IMR-90 (cell line): ENCODE results near the gene ARHGEF1. TPM values are rescaled to one million over a fixed set of nuclear protein-coding genes. Genes with fewer than 3 reads are reported as not detected.

Source experiments
- ATAC-seq: fragments of 200-7000 bp; cut with Tn5 transposase; 2 replicates; pipeline ENCODE4 v1.9.1; 2020; ENCODE audit warnings: low read depth, mild to moderate bottlenecking, moderate library complexity
- BruUV-seq: library from RNA; stranded (reverse); fragments of 400-500 nt; replicated peaks from 2 replicates; lab custom pipeline; 2021; lab: Mats Ljungman, UMichigan
- CTCF ChIA-PET: fragments of 300-600 bp; formaldehyde crosslinking; extraction: SDS; loops from one replicate; lab custom pipeline; 2021; ENCODE audit warnings: antibody characterized with exemption; lab: Yijun Ruan, JAX
- POLR2A ChIA-PET: fragments of 300-600 bp; sonication (Branson Sonifier 250); formaldehyde crosslinking; loops from one replicate; lab custom pipeline; 2022; ENCODE audit warnings: antibody characterized with exemption; ENCODE audit not compliant: unreplicated experiment; lab: Charles Lee
- DNase-seq: peaks from one replicate; pipeline ENCODE4 v3.0.0; 2013
- H2AFZ ChIP-seq: replicated peaks from 2 replicates; pipeline ENCODE3; 2013; ENCODE audit warnings: low read length, mild to moderate bottlenecking; ENCODE audit not compliant: poor library complexity
- H2AK5ac ChIP-seq: 2 replicates; pipeline ENCODE4 v1.6.1; 2013; ENCODE audit warnings: low read depth, low read length, inconsistent platforms
- H2AK9ac ChIP-seq: replicated peaks from 2 replicates; pipeline ENCODE3; 2013; ENCODE audit warnings: mild to moderate bottlenecking, low read depth, low read length, moderate library complexity; ENCODE audit not compliant: poor library complexity
- H2BK120ac ChIP-seq: 2 replicates; pipeline ENCODE4 v1.6.1; 2013; ENCODE audit warnings: low read depth, low read length, inconsistent platforms
- H2BK15ac ChIP-seq: 3 replicates; pipeline ENCODE4 v1.6.1; 2013; ENCODE audit warnings: low read depth, low read length, inconsistent platforms
- H2BK20ac ChIP-seq: 2 replicates; pipeline ENCODE4 v1.6.1; 2013; ENCODE audit warnings: low read depth, mild to moderate bottlenecking, inconsistent platforms, low read length, moderate library complexity
- H2BK5ac ChIP-seq: 2 replicates; pipeline ENCODE4 v1.6.1; 2013; ENCODE audit warnings: mild to moderate bottlenecking, low read depth, low read length, inconsistent platforms; ENCODE audit not compliant: poor library complexity, severe bottlenecking
- H3K14ac ChIP-seq: replicated peaks from 2 replicates; pipeline ENCODE4 v1.6.1; 2013; ENCODE audit warnings: low read depth, low read length, inconsistent platforms
- H3K18ac ChIP-seq: 2 replicates; pipeline ENCODE4 v1.6.1; 2013; ENCODE audit warnings: low read depth, low read length, control low read depth
- H3K23ac ChIP-seq: 2 replicates; pipeline ENCODE4 v1.6.1; 2013; ENCODE audit warnings: low read depth, low read length, inconsistent platforms
- H3K27ac ChIP-seq: 2 replicates; pipeline ENCODE4 v1.5.1; 2013; ENCODE audit warnings: mild to moderate bottlenecking, control low read depth, low read length; ENCODE audit not compliant: insufficient read depth
- H3K27me3 ChIP-seq: 2 replicates; pipeline ENCODE4 v1.6.1; 2013; ENCODE audit warnings: low read length; ENCODE audit not compliant: control insufficient read depth, insufficient read depth
- H3K36me3 ChIP-seq: 2 replicates; pipeline ENCODE4 v1.6.1; 2013; ENCODE audit warnings: low read length, mixed read lengths; ENCODE audit not compliant: control insufficient read depth, insufficient read depth
- H3K4ac ChIP-seq: 2 replicates; pipeline ENCODE4 v1.6.1; 2013; ENCODE audit warnings: low read depth, low read length, inconsistent platforms
- H3K4me1 ChIP-seq: 2 replicates; pipeline ENCODE4 v1.6.1; 2013; ENCODE audit warnings: low read length, mixed read lengths; ENCODE audit not compliant: control insufficient read depth, insufficient read depth
- H3K4me2 ChIP-seq: 2 replicates; pipeline ENCODE4 v1.6.1; 2013; ENCODE audit warnings: low read depth, mild to moderate bottlenecking, control low read depth, low read length, moderate library complexity
- H3K4me3 ChIP-seq: 2 replicates; pipeline ENCODE4 v1.5.1; 2013; ENCODE audit warnings: low read depth, mild to moderate bottlenecking, control low read depth, low read length, moderate library complexity; ENCODE audit not compliant: insufficient read depth
- H3K56ac ChIP-seq: 2 replicates; pipeline ENCODE4 v1.6.1; 2013; ENCODE audit warnings: low read length, inconsistent platforms; ENCODE audit not compliant: insufficient read depth; ENCODE audit errors: extremely low read depth
- H3K79me1 ChIP-seq, 2 experiments: 2 replicates each; pipeline ENCODE4 v1.6.1; 2013; ENCODE audit warnings: low read length in 2 of 2, inconsistent platforms in 1 of 2, low read depth in 1 of 2
- H3K9ac ChIP-seq: 2 replicates; pipeline ENCODE4 v1.6.1; 2013; ENCODE audit warnings: low read depth, low read length, control low read depth
- H3K9me1 ChIP-seq: 2 replicates; pipeline ENCODE4 v1.6.1; 2013; ENCODE audit warnings: low read length, inconsistent platforms; ENCODE audit not compliant: insufficient read depth
- H3K9me3 ChIP-seq: 2 replicates; pipeline ENCODE4 v1.6.1; 2013; ENCODE audit warnings: low read length; ENCODE audit not compliant: control insufficient read depth, insufficient read depth
- H4K20me1 ChIP-seq: 2 replicates; pipeline ENCODE4 v1.6.1; 2013; ENCODE audit warnings: low read length, inconsistent platforms; ENCODE audit not compliant: insufficient read depth
- H4K5ac ChIP-seq: 2 replicates; pipeline ENCODE4 v1.6.1; 2013; ENCODE audit warnings: mild to moderate bottlenecking, low read depth, low read length, control low read depth
- H4K8ac ChIP-seq, 2 experiments: 2 replicates each; pipeline ENCODE4 v1.6.1; 2013; ENCODE audit warnings: low read depth in 2 of 2, low read length in 2 of 2, control low read depth in 1 of 2, inconsistent platforms in 1 of 2
- H4K91ac ChIP-seq: 2 replicates; pipeline ENCODE4 v1.6.1; 2013; ENCODE audit warnings: low read depth, low read length, inconsistent platforms; ENCODE audit not compliant: insufficient read depth
- BHLHE40 ChIP-seq: fragments of 150-350 bp; IDR thresholded peaks from 2 replicates; pipeline ENCODE4 v1.6.1; 2016; ENCODE audit warnings: mild to moderate bottlenecking, low read depth, low read length
- CEBPB ChIP-seq: IDR thresholded peaks from 2 replicates; pipeline ENCODE4 v1.6.1; 2012; ENCODE audit warnings: low read depth, low read length, improper control_type of control experiment
- CHD1 ChIP-seq: IDR thresholded peaks from 2 replicates; pipeline ENCODE4 v1.6.1; 2012; ENCODE audit warnings: low read depth, low read length, improper control_type of control experiment
- CTCF ChIP-seq: conservative IDR thresholded peaks from 2 replicates; pipeline ENCODE4 v1.5.1; 2012; ENCODE audit warnings: mild to moderate bottlenecking, low read depth, low read length, improper control_type of control experiment
- ELK1 ChIP-seq: fragments of 150-350 bp; IDR thresholded peaks from 2 replicates; pipeline ENCODE4 v1.6.1; 2016; ENCODE audit warnings: low read depth, mild to moderate bottlenecking, low read length, moderate library complexity, borderline replicate concordance
- FOS ChIP-seq: fragments of 150-350 bp; IDR thresholded peaks from 2 replicates; pipeline ENCODE4 v1.6.1; 2016; ENCODE audit warnings: low read depth, low read length
- MAFK ChIP-seq: IDR thresholded peaks from 2 replicates; pipeline ENCODE4 v1.6.1; 2012; ENCODE audit warnings: low read depth, low read length, improper control_type of control experiment
- MAZ ChIP-seq: IDR thresholded peaks from 2 replicates; pipeline ENCODE4 v1.6.1; 2012; ENCODE audit warnings: low read depth, mild to moderate bottlenecking, low read length, improper control_type of control experiment, moderate library complexity, borderline replicate concordance
- MXI1 ChIP-seq: IDR thresholded peaks from 2 replicates; pipeline ENCODE4 v1.6.1; 2012; ENCODE audit warnings: low read depth, mild to moderate bottlenecking, low read length, moderate library complexity, borderline replicate concordance
- NFE2L2 ChIP-seq: fragments of 150-350 bp; IDR thresholded peaks from 2 replicates; pipeline ENCODE4 v1.6.1; 2016; ENCODE audit warnings: low read depth, mild to moderate bottlenecking, low read length
- POLR2A ChIP-seq: IDR thresholded peaks from 2 replicates; pipeline ENCODE4 v1.6.1; 2012; ENCODE audit warnings: mild to moderate bottlenecking, low read depth, low read length
- RAD21 ChIP-seq: IDR thresholded peaks from 2 replicates; pipeline ENCODE4 v1.6.1; 2012; ENCODE audit warnings: low read length, improper control_type of control experiment
- RCOR1 ChIP-seq: IDR thresholded peaks from 2 replicates; pipeline ENCODE4 v1.6.1; 2012; ENCODE audit warnings: mild to moderate bottlenecking, low read length, improper control_type of control experiment; ENCODE audit not compliant: insufficient replicate concordance
- RFX5 ChIP-seq: IDR thresholded peaks from 2 replicates; pipeline ENCODE4 v1.8.0; 2012; ENCODE audit warnings: low read depth, mild to moderate bottlenecking, low read length, moderate library complexity
- SMC3 ChIP-seq: fragments of 150-350 bp; IDR thresholded peaks from 2 replicates; pipeline ENCODE4 v1.6.1; 2016; ENCODE audit warnings: low read depth, mild to moderate bottlenecking, antibody characterized with exemption, low read length, moderate library complexity
- USF2 ChIP-seq: fragments of 150-350 bp; IDR thresholded peaks from 2 replicates; pipeline ENCODE4 v1.6.1; 2017; ENCODE audit warnings: mild to moderate bottlenecking, antibody characterized with exemption, low read length, low read depth
- WGBS, 2 experiments: methylation state at CpG; one replicate each; pipeline versions ENCODE4 v1.1.5 to v1.1.7; 2013; ENCODE audit warnings: missing lambda C conversion rate in 2 of 2; ENCODE audit not compliant: insufficient read length in 1 of 2; ENCODE audit errors: extremely low coverage in 2 of 2; 5-methylcytosine and 5-hydroxymethylcytosine counted together
- dilution Hi-C: fragments of 300-500 bp; cut with HindIII; formaldehyde crosslinking; loops from one replicate; pipeline ENCODE4 v1.14.3; 2018; ENCODE audit warnings: low sequenced_read_pairs; ENCODE audit not compliant: unreplicated experiment
- in situ Hi-C: fragments of 300-500 bp; cut with MboI; formaldehyde crosslinking; loops from 3 replicates; pipeline ENCODE4 v1.14.3; 2019; ENCODE audit warnings: low sequenced_read_pairs, inconsistent platforms, mixed read lengths
- intact Hi-C: fragments of 100-400 bp; cut with micrococcal nuclease; formaldehyde crosslinking; loops from 2 replicates; pipeline ENCODE4 v1.10.0; 2022
- polyA plus RNA-seq, 3 experiments: library from polyadenylated mRNA; depleted of rRNA; stranded (reverse); fragments of >200 nt; gene quantifications; 2 replicates each; pipeline ENCODE4 v1.2.3, GENCODE V29; 2012; ENCODE audit warnings: low replicate concordance in 1 of 3
- total RNA-seq: library from RNA; depleted of rRNA; stranded (reverse); fragments of >200 nt; gene quantifications from 2 replicates; pipeline ENCODE4 v1.2.3, GENCODE V29; 2012

The ARHGEF1 gene
- total and polyA plus RNA-seq, 2 of the 4 experiments (the other 2 are of a cell fraction), result 11.5 to 47.1 TPM

GRCh38 chr19:41903193-41903953 lies 20.4 kb downstream of the ARHGEF1 start:
- Histone ChIP-seq H3K9ac (no peak overlapping the region), H2AFZ (no peak overlapping the region), H3K14ac (no peak overlapping the region), H3K4me3 (no peak overlapping the region), H3K18ac (no peak overlapping the region), H3K4me1 (no peaks in the 10 kb centered on the region), H3K27me3 (no peaks in the 10 kb centered on the region), H3K27ac (no peak overlapping the region), H3K23ac (no peak overlapping the region), H2AK5ac (no peak overlapping the region), H3K56ac (no peak overlapping the region), H3K79me1 (peaks cover 0 to 3% of the 10 kb centered on the region in 2 experiments; a peak in 1 of 4 replicates), H2BK5ac (no peak overlapping the region), H4K91ac (no peak overlapping the region), H2AK9ac (no peak overlapping the region), H3K4me2 (no peak overlapping the region), H3K9me3 (no peaks in the 10 kb centered on the region), H3K36me3 (peaks cover 66% of the 10 kb centered on the region), H3K9me1 (no peaks in the 10 kb centered on the region), H4K8ac (no peak overlapping the region), H2BK15ac (no peak overlapping the region), H3K4ac (no peak overlapping the region), H2BK120ac (no peak overlapping the region), H4K20me1 (peaks cover 4% of the 10 kb centered on the region; the same call in 1 of the 2 replicates), H2BK20ac (no peak overlapping the region), H4K5ac (no peak overlapping the region)
- ChIA-PET POLR2A (no interaction called here), CTCF (no interaction called here)
- in situ Hi-C loops (no loop called here), intact Hi-C loops (no loop called here), dilution Hi-C loops (no loop called here)
- TF ChIP-seq MAFK (no peak), USF2 (no peak), CTCF (no peak), ELK1 (no peak), CHD1 (no peak), RFX5 (no peak), MXI1 (no peak), SMC3 (no peak), NFE2L2 (no peak), RAD21 (no peak), FOS (no peak), RCOR1 (no peak), CEBPB (no peak), BHLHE40 (no peak), POLR2A (no peak), MAZ (no peak)
- WGBS, 2 experiments, result 85% methylated on average over 9 of the region's 19 CpGs; no CpG with 5 or more reads in 1 of the 2 experiments
- no peak for ATAC-seq
- DNase-seq, result no peak
- no TSS peak for BruUV-seq
